CD4-positive, alpha-beta memory T cell (primary cell): ENCODE data around the gene LASP1. TPM values are rescaled to one million over a fixed set of nuclear protein-coding genes. Genes with fewer than 3 reads are reported as not detected.

ENCODE experiments used
- CTCF ChIA-PET: fragments of 350-600 bp; sonication (Branson Sonifier 250); formaldehyde crosslinking; loops from one replicate; lab custom pipeline; 2021; ENCODE audit warnings: inconsistent platforms; ENCODE audit not compliant: partially characterized antibody; lab: Charles Lee
- POLR2A ChIA-PET: fragments of 350-600 bp; sonication (Branson Sonifier 250); formaldehyde crosslinking; loops from one replicate; lab custom pipeline; 2021; ENCODE audit not compliant: partially characterized antibody; lab: Charles Lee
- DNase-seq, 5 donors: peaks; one replicate each; pipeline versions ENCODE4 v3.0.0 to v3.0.0-alpha.2; 2020 to 2022; ENCODE audit warnings: mixed read lengths in 1 of 5
- H3K27ac ChIP-seq: one replicate; pipeline ENCODE4 v1.7.0; 2013; ENCODE audit warnings: low read depth, low read length
- H3K27me3 ChIP-seq: 2 replicates; pipeline ENCODE4 v1.7.0; 2013; ENCODE audit warnings: mild to moderate bottlenecking, low read length, moderate library complexity; ENCODE audit not compliant: insufficient read depth
- H3K36me3 ChIP-seq: 2 replicates; pipeline ENCODE4 v1.7.0; 2013; ENCODE audit warnings: mild to moderate bottlenecking, low read length, moderate library complexity; ENCODE audit not compliant: insufficient read depth
- H3K4me1 ChIP-seq: 2 replicates; pipeline ENCODE4 v1.7.0; 2013; ENCODE audit warnings: mild to moderate bottlenecking, low read length, moderate library complexity; ENCODE audit not compliant: insufficient read depth
- H3K4me3 ChIP-seq, 2 donors: one replicate each; pipeline ENCODE4 v1.7.0; 2013; ENCODE audit warnings: low read length in 2 of 2, mild to moderate bottlenecking in 1 of 2
- H3K9me3 ChIP-seq, 2 donors: one replicate each; pipeline ENCODE4 v1.7.0; 2013; ENCODE audit warnings: low read length in 2 of 2, control low read depth in 1 of 2; ENCODE audit not compliant: control insufficient read depth in 1 of 2
- H3K27ac Mint-ChIP-seq, 7 donors: one replicate each; pipeline ENCODE4 v1.8.0; 2020 to 2021; ENCODE audit warnings: mixed read lengths in 7 of 7, mild to moderate bottlenecking in 6 of 7, inconsistent platforms in 3 of 7, moderate library complexity in 3 of 7
- H3K27me3 Mint-ChIP-seq, 2 donors: one replicate each; pipeline ENCODE4 v1.8.0; 2020 to 2021; ENCODE audit warnings: mixed read lengths in 2 of 2
- H3K36me3 Mint-ChIP-seq, 2 donors: one replicate each; pipeline ENCODE4 v1.8.0; 2020 to 2021; ENCODE audit warnings: mixed read lengths in 2 of 2, inconsistent platforms in 1 of 2, mild to moderate bottlenecking in 1 of 2
- H3K4me1 Mint-ChIP-seq, 4 donors: one replicate each; pipeline ENCODE4 v1.8.0; 2020 to 2021; ENCODE audit warnings: mixed read lengths in 4 of 4, mild to moderate bottlenecking in 1 of 4
- H3K4me3 Mint-ChIP-seq, 8 donors: one replicate each; pipeline ENCODE4 v1.8.0; 2020 to 2021; ENCODE audit warnings: mixed read lengths in 8 of 8, mild to moderate bottlenecking in 7 of 8, moderate library complexity in 6 of 8, inconsistent platforms in 3 of 8
- H3K9me3 Mint-ChIP-seq, 8 donors: one replicate each; pipeline ENCODE4 v1.8.0; 2020 to 2021; ENCODE audit warnings: mixed read lengths in 8 of 8, mild to moderate bottlenecking in 5 of 8, inconsistent platforms in 3 of 8, moderate library complexity in 1 of 8
- intact Hi-C: fragments of 100-400 bp; cut with micrococcal nuclease; formaldehyde crosslinking; loops from one replicate; pipeline ENCODE4 v1.15.1; 2023
- polyA plus RNA-seq, 2 donors: library from polyadenylated mRNA; unstranded; fragments of 300-500 nt; fragmentation: Illumina TruSeq; gene quantifications; one replicate each; pipeline ENCODE4 v1.2.3, GENCODE V29; 2021
- total RNA-seq, 2 experiments: library from RNA; stranded (reverse); gene quantifications; one replicate each; pipeline ENCODE4 v1.2.3, GENCODE V29; 2021

The LASP1 gene
- total and polyA plus RNA-seq, 4 experiments from 2014 or later, result 32.1 to 122 (median 92.9) TPM

DNA sequence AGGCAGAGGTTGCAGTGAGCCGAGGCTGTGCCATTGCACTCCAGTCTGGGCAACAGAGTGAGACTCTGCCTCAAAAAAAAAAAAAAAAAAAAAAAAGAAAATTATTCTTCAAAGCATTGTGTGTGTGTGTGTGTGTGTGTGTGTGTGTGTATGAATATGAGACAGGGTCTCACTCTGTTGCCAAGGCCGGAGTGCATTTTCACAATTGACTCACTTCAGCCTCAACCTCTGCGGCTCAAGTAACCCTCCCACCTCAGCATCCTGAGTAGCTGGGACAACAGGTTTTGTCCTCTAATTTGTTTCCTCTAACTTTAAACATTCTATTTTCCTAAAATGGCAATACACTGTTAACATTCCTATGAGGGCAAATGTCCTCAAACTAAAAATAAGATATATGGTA lies 89.7 kb downstream of the LASP1 start:
- no peaks in the 10 kb centered on the region for H3K36me3 Mint-ChIP-seq
- H3K4me1 ChIP-seq, result peaks cover 29% of the 10 kb centered on the region
- no peaks in the 10 kb centered on the region for H3K27me3 ChIP-seq
- ChIA-PET CTCF (interaction anchor here (0.7 to 1.5 kb wide), 2 partner anchors 97 to 105 kb away, joined by 3 to 4 read pairs; no protein-coding TSS in a partner anchor), POLR2A (no interaction called here)
- intact Hi-C loops, result no loop called here
- no peak overlapping the region for H3K4me3 Mint-ChIP-seq
- H3K27ac Mint-ChIP-seq, result peak overlapping the region in 1 of 7 donors; percentile 17
- H3K27me3 Mint-ChIP-seq, result no peaks in the 10 kb centered on the region
- H3K9me3 ChIP-seq, result no peaks in the 10 kb centered on the region
- no peak overlapping the region for H3K4me3 ChIP-seq
- H3K4me1 Mint-ChIP-seq, result peaks cover 8 to 16% (median 10%) of the 10 kb centered on the region in 4 donors
- no peak overlapping the region for H3K27ac ChIP-seq
- H3K36me3 ChIP-seq, result no peaks in the 10 kb centered on the region
- DNase-seq, result no peak
- no peaks in the 10 kb centered on the region for H3K9me3 Mint-ChIP-seq

DNA sequence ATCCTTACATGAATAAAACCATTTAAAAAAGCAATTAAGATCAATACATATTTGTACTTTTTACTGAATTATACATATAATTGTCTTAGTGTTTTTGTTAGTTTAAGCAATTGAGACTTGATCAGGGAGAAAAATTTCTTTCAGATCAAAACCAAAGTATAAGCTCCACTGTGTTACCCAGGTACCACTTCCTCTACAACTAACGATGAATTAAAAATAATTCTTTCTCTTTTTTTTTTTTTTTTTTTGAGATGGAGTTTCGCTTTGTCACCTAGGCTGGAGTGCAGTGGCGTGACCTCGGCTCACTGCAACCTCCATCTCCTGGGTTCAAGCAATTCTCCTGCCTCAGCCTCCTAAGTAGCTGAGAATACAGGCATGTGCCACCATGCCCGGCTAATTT lies 90.5 kb downstream of the LASP1 start:
- intact Hi-C loops, result no loop called here
- Histone ChIP-seq H3K27me3 (no peaks in the 10 kb centered on the region), H3K4me1 (peaks cover 29% of the 10 kb centered on the region), H3K4me3 (no peak overlapping the region), H3K36me3 (no peaks in the 10 kb centered on the region), H3K9me3 (no peaks in the 10 kb centered on the region), H3K27ac (no peak overlapping the region)
- no peaks in the 10 kb centered on the region for H3K9me3 Mint-ChIP-seq
- peaks cover 8 to 16% (median 10%) of the 10 kb centered on the region in 4 donors for H3K4me1 Mint-ChIP-seq
- ChIA-PET CTCF (interaction anchor here (0.7 to 1.5 kb wide), 2 partner anchors 90 to 106 kb away, joined by 3 to 4 read pairs; partner anchors contain the start of gene LASP1), POLR2A (interaction anchor here (0.6 to 1.0 kb wide), 3 partner anchors 62 to 91 kb away, joined by 3 to 4 read pairs (median 3); no protein-coding TSS in a partner anchor)
- H3K27me3 Mint-ChIP-seq, result no peaks in the 10 kb centered on the region
- no peaks in the 10 kb centered on the region for H3K36me3 Mint-ChIP-seq
- peak in 4 of 5 donors; percentile 10 to 23 (median 14) for DNase-seq
- peak overlapping the region in 6 of 7 donors; percentile 8 to 81 (median 36) for H3K27ac Mint-ChIP-seq
- H3K4me3 Mint-ChIP-seq, result peak overlapping the region in 6 of 8 donors; percentile 33 to 54 (median 42)

DNA sequence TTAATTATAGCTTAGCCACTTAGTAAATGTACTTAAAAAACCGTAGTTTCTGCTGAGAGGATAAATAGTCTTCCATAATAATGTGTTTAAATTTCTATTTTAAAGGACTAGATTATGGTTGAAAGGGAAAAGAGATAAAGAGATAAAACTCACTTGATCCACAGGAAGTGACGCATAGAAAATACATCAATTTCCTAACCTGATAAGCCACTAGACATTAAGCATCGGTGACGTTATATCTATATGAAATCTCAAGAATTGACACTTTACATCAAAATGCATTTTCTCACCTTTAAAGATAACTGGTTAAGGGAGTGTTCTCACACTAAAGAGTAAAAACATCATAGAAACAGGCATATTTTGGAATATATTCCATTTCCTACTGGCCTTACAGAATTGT lies 91.6 kb downstream of the LASP1 start:
- no peaks in the 10 kb centered on the region for H3K36me3 ChIP-seq
- H3K27me3 Mint-ChIP-seq, result no peaks in the 10 kb centered on the region
- H3K27ac ChIP-seq, result no peak overlapping the region
- H3K4me1 Mint-ChIP-seq, result peaks cover 8 to 16% (median 10%) of the 10 kb centered on the region in 4 donors
- DNase-seq, result peak in 3 of 5 donors; percentile 9 to 25 (median 11)
- no peak overlapping the region for H3K4me3 ChIP-seq
- no peaks in the 10 kb centered on the region for H3K9me3 ChIP-seq
- H3K36me3 Mint-ChIP-seq, result no peaks in the 10 kb centered on the region
- intact Hi-C loops, result no loop called here
- H3K9me3 Mint-ChIP-seq, result no peaks in the 10 kb centered on the region
- peak overlapping the region in 4 of 8 donors; percentile 1 to 67 (median 40) for H3K4me3 Mint-ChIP-seq
- H3K27me3 ChIP-seq, result no peaks in the 10 kb centered on the region
- CTCF ChIA-PET, result interaction anchor here (0.6 kb wide), 1 partner anchor 59 kb away, joined by 3 read pairs; no protein-coding TSS in a partner anchor
- POLR2A ChIA-PET, result no interaction called here
- H3K4me1 ChIP-seq, result peaks cover 29% of the 10 kb centered on the region
- peak overlapping the region in 3 of 7 donors; percentile 2 to 32 (median 19) for H3K27ac Mint-ChIP-seq

DNA sequence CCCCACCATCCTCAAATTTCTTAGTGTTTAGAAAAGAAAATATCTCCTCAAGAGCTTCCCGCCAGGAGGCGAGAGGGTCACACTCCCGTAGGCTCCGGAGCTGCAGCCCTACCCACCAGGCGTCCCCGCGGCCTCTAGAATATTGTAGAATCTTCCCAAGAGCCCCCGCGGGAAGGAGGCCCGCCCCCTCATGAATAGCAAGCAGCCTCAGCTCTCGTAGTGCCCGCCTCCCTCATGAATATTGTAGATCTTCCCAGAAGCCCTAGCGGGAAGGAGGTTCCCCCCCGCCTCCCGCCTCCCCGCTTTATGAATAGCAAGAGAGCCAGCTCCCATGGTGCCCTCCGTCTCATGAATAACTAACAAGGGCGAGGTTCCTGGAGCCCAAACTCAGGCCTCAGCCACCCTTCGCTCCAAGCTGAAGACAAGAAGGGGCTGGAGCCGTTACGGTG lies 97.5 kb downstream of the LASP1 start, which contains the start of gene FBXO47:
FBXO47 (minus strand) TSS at position 114 of the 449 bp plus-strand sequence. CDS start 4,378 bp downstream, outside the sequence.
- Histone ChIP-seq H3K4me1 (peaks cover 7% of the 10 kb centered on the region), H3K27me3 (no peaks in the 10 kb centered on the region), H3K4me3 (peak within 1 kb of the TSS in 1 of 2 donors; percentile 10), H3K27ac (no peak within 1 kb of the TSS), H3K36me3 (no peaks in the 10 kb centered on the region), H3K9me3 (no peaks in the 10 kb centered on the region)
- H3K36me3 Mint-ChIP-seq, result no peaks in the 10 kb centered on the region
- H3K4me1 Mint-ChIP-seq, result peaks cover 7 to 16% (median 12%) of the 10 kb centered on the region in 4 donors
- CTCF ChIA-PET, result interaction anchor here (0.8 to 2.9 kb wide), 5 partner anchors 15 to 200 kb away, joined by 3 to 30 read pairs (median 3); no protein-coding TSS in a partner anchor
- H3K27me3 Mint-ChIP-seq, result no peaks in the 10 kb centered on the region
- peak within 1 kb of the TSS; percentile 70 to 87 (median 81) for H3K4me3 Mint-ChIP-seq
- H3K27ac Mint-ChIP-seq, result peak within 1 kb of the TSS; percentile 74 to 90 (median 86)
- intact Hi-C loops, result loop anchor here (5.0 kb wide), 2 partner anchors 95 to 185 kb away; partner anchors contain the start of genes LASP1 and PLXDC1
- H3K9me3 Mint-ChIP-seq, result no peaks in the 10 kb centered on the region
- DNase-seq, result peak; percentile 69 to 89 (median 77)
- POLR2A ChIA-PET, result interaction anchor here (0.7 to 2.4 kb wide), 9 partner anchors 95 to 271 kb away, joined by 3 to 15 read pairs (median 7); partner anchors contain the start of genes LASP1 and RPL23

DNA sequence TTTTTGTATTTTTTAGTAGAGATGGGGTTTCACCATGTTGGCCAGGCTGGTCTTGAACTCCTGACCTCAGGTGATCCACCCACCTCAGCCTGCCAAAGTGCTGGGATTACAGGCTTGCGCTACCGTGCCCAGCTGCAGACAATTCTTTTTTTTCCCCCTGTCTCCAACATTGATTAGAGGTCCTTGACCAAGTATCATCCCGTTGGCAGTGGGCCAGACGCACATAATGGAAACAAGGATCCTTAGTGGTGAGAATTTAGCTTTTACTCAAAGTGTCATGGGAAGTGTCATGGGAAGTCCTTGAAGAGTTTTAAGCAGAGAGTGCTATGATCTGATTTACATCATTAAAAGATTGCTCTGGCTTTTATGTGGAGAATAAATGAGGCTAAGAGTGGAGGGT lies 99.4 kb downstream of the LASP1 start:
- DNase-seq, result no peak
- intact Hi-C loops, result loop anchor here (5.0 kb wide), 2 partner anchors 97 to 183 kb away; partner anchors contain the start of genes LASP1 and PLXDC1
- Mint-ChIP-seq H3K36me3 (no peaks in the 10 kb centered on the region), H3K9me3 (no peaks in the 10 kb centered on the region), H3K27me3 (no peaks in the 10 kb centered on the region), H3K4me3 (no peak overlapping the region), H3K4me1 (peaks cover 7 to 16% (median 12%) of the 10 kb centered on the region in 4 donors), H3K27ac (no peak overlapping the region)
- Histone ChIP-seq H3K27ac (no peak overlapping the region), H3K4me1 (peaks cover 7% of the 10 kb centered on the region), H3K27me3 (no peaks in the 10 kb centered on the region), H3K4me3 (no peak overlapping the region), H3K36me3 (no peaks in the 10 kb centered on the region), H3K9me3 (no peaks in the 10 kb centered on the region)
- CTCF ChIA-PET, result interaction anchor here (2.9 kb wide), 1 partner anchor 13 kb away, joined by 30 read pairs; no protein-coding TSS in a partner anchor
- POLR2A ChIA-PET, result no interaction called here

DNA sequence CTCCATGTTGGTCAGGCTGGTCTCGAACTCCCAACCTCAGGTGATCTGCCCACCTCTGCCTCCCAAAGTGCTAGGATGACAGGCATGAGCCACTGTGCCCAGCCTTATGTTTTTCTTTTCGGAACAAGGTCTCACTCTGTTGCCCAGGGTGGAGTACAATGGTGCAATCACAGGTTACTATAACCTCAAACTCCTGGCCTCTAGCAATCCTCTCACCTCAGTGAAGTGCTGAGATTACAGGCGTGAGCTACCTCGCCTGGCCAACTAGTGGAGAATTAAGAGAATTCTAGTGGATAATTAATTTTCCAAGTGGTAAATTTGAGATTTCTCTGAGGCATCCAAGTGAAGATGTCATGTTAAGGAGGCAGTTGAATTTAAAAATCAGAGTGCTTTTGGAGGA lies 100.3 kb downstream of the LASP1 start:
- H3K27me3 ChIP-seq, result no peaks in the 10 kb centered on the region
- no peak overlapping the region for H3K4me3 Mint-ChIP-seq
- H3K4me1 Mint-ChIP-seq, result peaks cover 7 to 16% (median 12%) of the 10 kb centered on the region in 4 donors
- peaks cover 7% of the 10 kb centered on the region for H3K4me1 ChIP-seq
- no peaks in the 10 kb centered on the region for H3K9me3 ChIP-seq
- H3K27ac ChIP-seq, result no peak overlapping the region
- intact Hi-C loops, result no loop called here
- DNase-seq, result no peak
- H3K27ac Mint-ChIP-seq, result peak overlapping the region in 3 of 7 donors; percentile 47 to 74 (median 48)
- no peaks in the 10 kb centered on the region for H3K36me3 ChIP-seq
- no peaks in the 10 kb centered on the region for H3K9me3 Mint-ChIP-seq
- ChIA-PET CTCF (interaction anchor here (1.2 kb wide), 1 partner anchor 13 kb away, joined by 5 read pairs; no protein-coding TSS in a partner anchor), POLR2A (no interaction called here)
- H3K27me3 Mint-ChIP-seq, result no peaks in the 10 kb centered on the region
- no peak overlapping the region for H3K4me3 ChIP-seq
- no peaks in the 10 kb centered on the region for H3K36me3 Mint-ChIP-seq

DNA sequence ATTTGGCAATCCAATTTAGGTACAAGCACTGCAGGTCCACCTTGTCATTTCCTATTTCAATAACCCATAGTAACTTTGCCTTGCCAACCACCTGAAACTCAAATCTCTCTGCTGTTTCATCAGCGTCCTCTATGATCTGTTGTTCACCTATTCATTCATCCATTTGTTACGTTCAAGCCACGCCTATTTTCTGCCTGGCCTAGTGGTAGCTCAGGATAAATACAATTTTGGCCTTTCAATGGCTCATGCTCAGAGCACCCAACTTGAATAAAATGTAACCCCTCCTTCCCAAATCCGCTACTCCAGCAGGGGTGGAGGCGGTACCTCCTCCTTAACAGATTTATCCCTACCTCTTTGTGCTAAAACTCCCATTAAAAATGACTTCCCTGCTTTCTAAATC lies 100.9 kb downstream of the LASP1 start:
- H3K9me3 ChIP-seq, result no peaks in the 10 kb centered on the region
- H3K27me3 ChIP-seq, result no peaks in the 10 kb centered on the region
- no peak for DNase-seq
- Mint-ChIP-seq H3K4me1 (peaks cover 7 to 19% (median 13%) of the 10 kb centered on the region in 4 donors), H3K27ac (no peak overlapping the region), H3K4me3 (no peak overlapping the region), H3K36me3 (no peaks in the 10 kb centered on the region), H3K9me3 (no peaks in the 10 kb centered on the region), H3K27me3 (no peaks in the 10 kb centered on the region)
- H3K36me3 ChIP-seq, result no peaks in the 10 kb centered on the region
- CTCF ChIA-PET, result interaction anchor here (1.2 kb wide), 1 partner anchor 12 kb away, joined by 5 read pairs; no protein-coding TSS in a partner anchor
- POLR2A ChIA-PET, result no interaction called here
- H3K27ac ChIP-seq, result no peak overlapping the region
- intact Hi-C loops, result no loop called here
- peaks cover 7% of the 10 kb centered on the region for H3K4me1 ChIP-seq
- H3K4me3 ChIP-seq, result no peak overlapping the region
